Measurements from ENCODE around the gene IQSEC2. TPM values are rescaled to one million over a fixed set of nuclear protein-coding genes. Genes with fewer than 3 reads are reported as not detected.

The IQSEC2 gene
- total RNA-seq, 1 experiment from 2014 or later, result 20.7 TPM

- no peak overlapping the region for H2AFZ ChIP-seq (ENCODE audit: low read depth, low read length, poor library complexity, severe bottlenecking)
- no peaks in the 10 kb centered on the region for H3K36me3 ChIP-seq (ENCODE audit: control insufficient read depth in 1 of 2, insufficient read depth in 2 of 2, low read length in 2 of 2)
- no peak overlapping the region for H3K27ac ChIP-seq (ENCODE audit: low read depth, low read length)
- H3K9ac ChIP-seq (ENCODE audit: low read length), result no peak overlapping the region
- H3K27me3 ChIP-seq (ENCODE audit: insufficient read depth, low read length), result no peaks in the 10 kb centered on the region
- RAD21 ChIA-PET (ENCODE audit: low non-redundant PET in 1 of 2, low total read pairs in 2 of 2, uncharacterized antibody in 2 of 2, unreplicated experiment in 2 of 2), result no interaction called here
- CTCF ChIA-PET, result no interaction called here
- POLR2A ChIA-PET, result no interaction called here
- intact Hi-C loops (cut with micrococcal nuclease), result no loop called here
- no peak overlapping the region for H3K4me3 ChIP-seq (replicated peaks in 1 of 2; ENCODE audit: low read depth in 1 of 2, low read length in 2 of 2)
- no peaks in the 10 kb centered on the region for H3K9me2 ChIP-seq (ENCODE audit: insufficient read depth)
- no peaks in the 10 kb centered on the region for H3K9me3 ChIP-seq (ENCODE audit: control insufficient read depth in 1 of 2, insufficient read depth in 1 of 2, low read depth in 1 of 2, low read length in 2 of 2)
- no peaks in the 10 kb centered on the region for H4K20me1 ChIP-seq (ENCODE audit: insufficient read depth)
- no TSS peak for BruUV-seq (replicated peaks)
- H3K79me2 ChIP-seq (ENCODE audit: insufficient read depth, low read length), result no peaks in the 10 kb centered on the region
- ATAC-seq, result no peak
- DNase-seq (ENCODE audit: low read depth, low spot score), result no peak
- TF ChIP-seq RAD21 (IDR thresholded peaks at IDR 0.05; ENCODE audit: low read depth) (no peak), MAX (IDR thresholded peaks at IDR 0.05) (no peak), POLR2A (IDR thresholded peaks at IDR 0.05; ENCODE audit: borderline replicate concordance, extremely low read depth, insufficient read depth, insufficient read length) (no peak), TCF7L2 (IDR thresholded peaks at IDR 0.05; ENCODE audit: borderline replicate concordance, extremely low read depth, insufficient read depth, insufficient read length) (no peak), SIN3A (IDR thresholded peaks at IDR 0.05; ENCODE audit: low read depth) (no peak), SP1 (IDR thresholded peaks at IDR 0.05; ENCODE audit: low read depth) (no peak), POLR2AphosphoS5 (IDR thresholded peaks at IDR 0.05; ENCODE audit: low read depth, low read length) (no peak), EZH2 (IDR thresholded peaks at IDR 0.05) (no peak), SRF (IDR thresholded peaks at IDR 0.05; ENCODE audit: low read depth) (no peak), CTCF (IDR thresholded peaks at IDR 0.05 in 2 of 3, conservative IDR thresholded peaks at IDR 0.05 in 1 of 3; ENCODE audit: borderline replicate concordance in 1 of 3, insufficient read depth in 1 of 3, low read depth in 2 of 3, low read length in 2 of 3) (no peak), JUND (IDR thresholded peaks at IDR 0.05) (no peak), REST (IDR thresholded peaks at IDR 0.05; ENCODE audit: low read depth) (no peak), EGR1 (IDR thresholded peaks at IDR 0.05; ENCODE audit: low read depth) (no peak), FOSL1 (IDR thresholded peaks at IDR 0.05; ENCODE audit: low read depth) (no peak), ATF3 (IDR thresholded peaks at IDR 0.05) (no peak), ELF1 (IDR thresholded peaks at IDR 0.05; ENCODE audit: borderline replicate concordance, low read depth) (no peak), YY1 (IDR thresholded peaks at IDR 0.05; ENCODE audit: extremely low read depth, insufficient replicate concordance, low read depth, low read length) (no peak), ZBTB33 (IDR thresholded peaks at IDR 0.05; ENCODE audit: extremely low read depth, insufficient replicate concordance, low read length) (no peak), EZH2phosphoT487 (IDR thresholded peaks at IDR 0.05; ENCODE audit: borderline replicate concordance) (no peak)
- H3K4me2 ChIP-seq (ENCODE audit: low read length), result no peak overlapping the region
- H3K4me1 ChIP-seq (ENCODE audit: control insufficient read depth in 1 of 2, insufficient read depth in 2 of 2, low read length in 2 of 2), result no peaks in the 10 kb centered on the region
Measured at GRCh38 chrX:53235566-53235965, 45.8 kb downstream of the IQSEC2 start.

Data from HCT116 (cell line).